Eye (tissue), 1 donor: ENCODE data around the gene GRWD1.

Experiments used
- DNase-seq: peaks from one replicate; pipeline ENCODE4 v3.0.0-alpha.2; 2015

Gene GRWD1

GRCh38 chr19:48498595-48499311 is 53.0 kb downstream of the GRWD1 start:
- no peak for DNase-seq

GRCh38 chr19:48499316-48500090 is 53.7 kb downstream of the GRWD1 start:
- DNase-seq = no peak

GRCh38 chr19:48500830-48501493 is 55.2 kb downstream of the GRWD1 start:
- no peak for DNase-seq

- DNase-seq = peak; percentile 76
Measured at GRCh38 chr19:48501494-48502349, 55.9 kb downstream of the GRWD1 start.

- no peak for DNase-seq
Measured at GRCh38 chr19:48502350-48503018, 56.7 kb downstream of the GRWD1 start.

GRCh38 chr19:48506138-48506733 is 60.5 kb downstream of the GRWD1 start:
- no peak for DNase-seq
